PC-3 (cell line): Measurements from ENCODE around the gene PRDM10.

Source experiments
- EZH2 ChIP-seq: fragments of 300-600 bp; sonication (generic); IDR thresholded peaks from one replicate; pipeline ENCODE4 v1.6.1; 2017; ENCODE audit warnings: antibody characterized with exemption, mild to moderate bottlenecking, low read length; ENCODE audit not compliant: unreplicated experiment
- TF ChIP-seq, protein P1 (sequence below): fragments of 300-600 bp; sonication (generic); conservative IDR thresholded peaks from 2 replicates; pipeline ENCODE4 v1.5.1; 2017; ENCODE audit warnings: antibody characterized with exemption, low read depth, mild to moderate bottlenecking, low read length

DNA sequence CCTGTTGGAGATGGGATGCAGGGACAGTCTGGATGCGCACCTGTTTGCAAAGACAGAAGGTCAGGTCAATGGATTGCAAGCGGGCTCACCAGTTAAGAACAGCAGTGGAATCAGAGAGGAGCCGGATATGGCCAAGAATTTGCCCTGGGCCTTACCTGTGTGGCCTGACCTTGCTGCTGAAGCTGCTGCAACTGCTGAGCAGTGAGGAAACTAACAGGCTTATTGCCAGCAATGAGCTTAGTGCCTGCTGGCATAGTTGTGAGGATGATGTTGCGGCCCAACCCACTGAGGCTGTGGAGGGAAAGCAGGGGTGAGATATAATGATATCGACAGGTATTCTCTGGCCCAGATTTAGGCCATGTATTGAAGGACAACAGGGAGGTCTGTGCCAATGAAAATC, 137.8 kb downstream of the PRDM10 start:
- TF ChIP-seq, protein P1, sequence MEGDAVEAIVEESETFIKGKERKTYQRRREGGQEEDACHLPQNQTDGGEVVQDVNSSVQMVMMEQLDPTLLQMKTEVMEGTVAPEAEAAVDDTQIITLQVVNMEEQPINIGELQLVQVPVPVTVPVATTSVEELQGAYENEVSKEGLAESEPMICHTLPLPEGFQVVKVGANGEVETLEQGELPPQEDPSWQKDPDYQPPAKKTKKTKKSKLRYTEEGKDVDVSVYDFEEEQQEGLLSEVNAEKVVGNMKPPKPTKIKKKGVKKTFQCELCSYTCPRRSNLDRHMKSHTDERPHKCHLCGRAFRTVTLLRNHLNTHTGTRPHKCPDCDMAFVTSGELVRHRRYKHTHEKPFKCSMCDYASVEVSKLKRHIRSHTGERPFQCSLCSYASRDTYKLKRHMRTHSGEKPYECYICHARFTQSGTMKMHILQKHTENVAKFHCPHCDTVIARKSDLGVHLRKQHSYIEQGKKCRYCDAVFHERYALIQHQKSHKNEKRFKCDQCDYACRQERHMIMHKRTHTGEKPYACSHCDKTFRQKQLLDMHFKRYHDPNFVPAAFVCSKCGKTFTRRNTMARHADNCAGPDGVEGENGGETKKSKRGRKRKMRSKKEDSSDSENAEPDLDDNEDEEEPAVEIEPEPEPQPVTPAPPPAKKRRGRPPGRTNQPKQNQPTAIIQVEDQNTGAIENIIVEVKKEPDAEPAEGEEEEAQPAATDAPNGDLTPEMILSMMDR = no peak
- TF ChIP-seq EZH2 = no peak
